NCI-H1417 (cell line): ENCODE results near the gene CD180.

Experiments used
- DNase-seq, 3 experiments: peaks; one replicate each; lab custom pipeline; 2025; lab: John Stamatoyannopoulos, UW

Gene CD180

GRCh38 chr5:67211926-67212325 lies 15.3 kb upstream of the CD180 start:
- DNase-seq = no peak

DNA sequence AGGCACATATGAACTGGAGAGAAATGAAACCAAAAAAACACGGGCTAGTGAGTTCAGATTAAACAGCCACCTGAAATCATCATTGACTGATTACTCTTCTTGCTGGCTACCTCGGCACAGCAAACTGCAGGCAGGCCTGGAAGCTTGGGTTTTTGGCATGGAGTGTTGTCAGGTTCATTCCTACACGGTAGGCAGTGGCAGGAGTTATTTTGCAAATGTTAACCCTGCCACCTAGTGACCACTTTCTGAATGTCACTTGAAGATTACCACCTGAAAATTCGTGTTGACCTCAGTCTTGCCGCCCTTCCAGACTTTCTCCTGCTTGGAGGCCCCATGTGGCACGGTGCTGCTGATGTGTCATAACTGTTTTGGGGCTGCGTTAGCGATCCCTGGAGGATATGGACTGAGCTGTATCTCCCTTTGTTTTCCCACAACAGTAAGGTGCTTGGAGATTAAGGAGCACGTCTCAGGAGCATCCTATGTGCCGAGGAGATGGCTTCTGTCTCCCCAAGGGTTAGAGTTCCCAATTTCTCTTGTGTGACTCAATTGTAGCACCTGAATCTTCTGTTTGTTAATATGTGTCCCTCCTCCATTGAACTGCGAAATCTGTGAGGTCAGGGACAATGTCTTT lies 12.7 kb upstream of the CD180 start:
- peak; percentile 48 to 82 (median 80) for DNase-seq

- no peak for DNase-seq
Observed at GRCh38 chr5:67208403-67208802, 11.8 kb upstream of the CD180 start.

DNA sequence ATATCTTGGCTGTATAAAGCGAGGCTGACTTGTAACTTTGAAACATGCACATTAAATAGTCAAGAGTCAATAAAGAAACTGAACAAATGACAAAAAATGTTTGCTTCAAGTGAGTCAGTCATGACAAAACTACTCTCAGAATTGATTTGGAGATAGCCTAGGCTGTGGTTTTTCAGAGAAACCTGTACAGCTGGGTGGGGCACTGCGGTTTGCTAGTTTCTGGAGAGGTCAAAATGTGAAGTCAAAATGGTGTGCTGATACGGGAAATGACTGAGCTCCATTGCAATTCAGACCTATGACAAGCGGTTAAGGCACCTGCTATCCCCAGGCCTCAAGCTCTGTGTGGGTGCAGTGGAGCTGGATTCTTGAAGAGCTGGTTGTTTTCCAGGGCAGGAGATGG lies 10.3 kb upstream of the CD180 start:
- peak in 1 of 3 experiments; percentile 76 for DNase-seq

- no peak for DNase-seq
Observed at GRCh38 chr5:67206461-67206860, 9.9 kb upstream of the CD180 start.

DNA sequence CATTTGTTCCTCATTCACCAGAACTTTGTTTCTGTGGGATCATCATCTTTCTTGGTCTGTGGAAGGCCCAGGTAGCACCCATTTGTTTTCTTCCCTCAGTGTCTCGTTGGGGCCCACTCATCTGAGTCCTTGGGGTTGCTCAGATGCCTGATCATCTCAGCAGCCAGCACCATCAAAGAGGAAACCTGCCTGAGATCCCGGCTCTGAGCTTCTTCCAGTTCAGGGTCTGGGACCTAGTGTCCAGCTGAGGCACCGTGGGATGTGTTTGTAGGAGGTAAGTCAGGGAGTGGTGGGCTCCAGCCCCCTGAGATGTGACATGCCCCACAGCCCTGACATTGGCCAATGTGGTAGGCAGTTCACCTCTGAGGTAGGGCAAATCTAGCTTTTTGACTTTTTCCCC lies 9.4 kb upstream of the CD180 start:
- DNase-seq = no peak

- peak in 1 of 3 experiments; percentile 2 for DNase-seq
Observed at GRCh38 chr5:67204821-67205220, 8.2 kb upstream of the CD180 start.

GRCh38 chr5:67203701-67204074 lies 7.1 kb upstream of the CD180 start:
- DNase-seq = peak in 1 of 3 experiments; percentile 65

DNA sequence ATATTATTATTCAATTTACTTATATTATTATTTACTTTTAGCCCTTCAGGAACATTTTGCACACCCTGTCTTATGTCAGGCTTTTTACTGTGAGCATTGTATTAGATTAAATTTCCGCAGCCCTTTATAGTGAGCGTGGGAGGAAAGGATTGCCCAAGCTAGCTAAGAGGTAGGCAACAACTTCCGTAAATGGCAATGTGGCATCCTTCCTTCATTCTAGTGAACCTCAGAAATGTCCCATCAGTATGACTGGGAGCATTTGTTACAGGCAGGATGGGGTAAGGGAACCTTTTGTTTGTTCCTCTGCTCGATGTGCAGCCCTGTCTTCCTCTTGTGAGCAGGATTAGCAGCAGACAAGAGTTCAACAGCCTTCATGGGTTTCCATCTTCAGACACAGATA lies 6.2 kb upstream of the CD180 start:
- DNase-seq = no peak

DNA sequence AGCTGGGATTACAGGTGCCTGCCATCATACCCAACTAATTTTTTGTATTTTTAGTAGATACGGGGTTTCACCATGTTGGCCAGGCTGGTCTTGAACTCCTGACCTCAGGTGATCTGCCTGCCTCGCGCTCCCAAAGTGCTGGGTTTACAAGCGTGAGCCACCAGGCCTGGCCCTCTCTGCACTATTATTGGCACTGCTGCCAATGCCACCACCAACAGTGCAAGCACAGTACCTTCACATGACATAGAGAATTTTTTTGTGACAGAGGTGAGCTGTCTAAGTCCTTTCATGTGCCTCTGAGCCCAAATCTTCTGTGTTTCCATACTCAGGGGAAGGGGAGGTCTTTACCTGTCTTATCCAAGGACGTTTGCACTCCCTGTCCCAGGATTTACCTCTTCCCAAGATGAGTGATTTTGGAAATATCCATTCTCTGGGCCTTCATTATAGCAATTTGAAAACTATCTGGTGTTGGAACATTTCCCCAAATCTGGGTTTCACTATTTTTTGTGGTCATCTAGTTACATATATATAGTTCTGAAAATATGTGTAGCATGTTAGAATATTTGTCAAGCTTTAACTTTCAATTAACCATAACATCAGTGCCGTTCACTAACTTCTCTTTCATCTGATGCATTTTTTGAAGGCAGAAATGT lies 5.4 kb upstream of the CD180 start:
- DNase-seq = no peak

DNA sequence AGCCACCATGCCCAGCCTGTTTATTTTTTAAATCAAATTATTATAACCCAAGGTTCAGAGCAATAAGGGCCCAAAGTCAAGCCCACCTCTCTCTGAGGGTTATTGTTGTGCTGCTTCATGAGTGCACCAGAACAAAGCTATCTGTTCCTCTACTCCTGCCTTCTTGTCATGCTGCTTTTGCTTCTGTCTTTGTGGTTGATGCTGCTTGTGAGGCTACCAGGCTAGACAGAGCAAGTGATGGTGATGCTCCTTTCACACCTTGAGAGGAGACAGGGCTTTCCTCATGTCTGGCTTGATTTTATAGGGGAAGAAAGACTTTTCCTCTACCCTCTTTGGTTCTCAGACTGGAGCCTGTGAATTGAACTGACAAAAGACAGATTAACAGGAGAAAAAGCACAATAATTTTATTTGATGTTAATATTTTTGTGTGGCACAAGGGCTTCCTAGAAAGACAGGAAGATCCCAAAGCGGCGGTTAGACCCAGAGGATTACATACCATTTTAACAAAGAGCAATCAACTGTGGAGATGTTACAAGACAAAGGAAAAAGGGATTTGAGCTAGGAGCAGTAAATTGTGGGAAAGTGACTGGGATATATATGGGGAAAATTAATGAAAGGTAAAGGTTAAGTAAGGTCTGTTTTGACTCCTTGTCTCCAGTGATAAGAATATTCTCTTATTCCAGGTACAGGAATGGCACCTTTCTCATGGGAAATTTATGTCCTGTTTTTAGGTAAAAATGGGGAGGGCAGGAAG lies 4.4 kb upstream of the CD180 start:
- DNase-seq = no peak

- DNase-seq = no peak
Observed at GRCh38 chr5:67199859-67200258, 3.3 kb upstream of the CD180 start.

- no peak for DNase-seq
Observed at GRCh38 chr5:67198917-67199316, 2.3 kb upstream of the CD180 start.

- no peak for DNase-seq
Observed at GRCh38 chr5:67197536-67197935, 937 bp upstream of the CD180 start.

DNA sequence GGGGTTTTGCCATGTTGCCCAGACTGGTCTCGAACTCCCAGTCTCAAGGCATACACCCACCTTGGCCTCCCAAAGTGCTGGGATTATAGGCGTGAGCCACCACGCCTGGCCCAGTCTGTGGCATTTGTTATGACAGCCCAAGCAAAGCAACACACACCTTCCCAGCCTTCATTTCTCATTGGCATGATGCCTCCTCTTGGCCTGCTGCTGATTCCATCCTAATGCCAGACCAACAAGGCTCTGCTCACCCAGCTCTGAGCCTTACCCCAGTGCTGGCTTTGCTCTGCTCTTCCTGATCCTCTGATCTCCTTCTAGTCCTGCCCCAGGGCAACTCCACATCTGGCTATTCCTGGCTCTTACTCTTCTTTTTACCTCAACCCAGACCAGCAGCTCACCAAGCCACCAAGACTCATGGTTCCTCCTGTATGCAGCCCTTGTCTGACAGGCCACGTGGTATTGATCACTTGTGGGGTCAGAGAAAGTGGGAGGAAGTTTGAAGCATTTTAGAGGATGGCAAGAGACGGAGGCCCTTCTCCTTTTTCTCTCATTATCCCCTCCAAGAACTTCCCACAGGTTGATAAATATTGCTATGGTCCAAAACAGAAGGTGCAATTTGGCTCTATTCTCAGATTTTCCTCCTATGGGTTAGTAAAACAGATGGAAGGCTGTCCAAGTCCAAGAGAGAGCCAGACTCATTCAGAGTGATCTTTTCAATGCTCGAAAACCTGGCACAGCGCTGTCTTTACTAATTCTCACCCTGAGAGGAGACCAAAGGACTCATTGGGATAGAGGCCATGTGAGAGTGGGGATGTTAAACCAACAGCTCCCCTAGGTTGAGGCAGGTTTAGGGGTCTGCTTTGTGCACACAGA lies 958 bp downstream of the CD180 start:
- DNase-seq = no peak

- no peak for DNase-seq
Observed at GRCh38 chr5:67194166-67194565, 2.4 kb downstream of the CD180 start.

DNA sequence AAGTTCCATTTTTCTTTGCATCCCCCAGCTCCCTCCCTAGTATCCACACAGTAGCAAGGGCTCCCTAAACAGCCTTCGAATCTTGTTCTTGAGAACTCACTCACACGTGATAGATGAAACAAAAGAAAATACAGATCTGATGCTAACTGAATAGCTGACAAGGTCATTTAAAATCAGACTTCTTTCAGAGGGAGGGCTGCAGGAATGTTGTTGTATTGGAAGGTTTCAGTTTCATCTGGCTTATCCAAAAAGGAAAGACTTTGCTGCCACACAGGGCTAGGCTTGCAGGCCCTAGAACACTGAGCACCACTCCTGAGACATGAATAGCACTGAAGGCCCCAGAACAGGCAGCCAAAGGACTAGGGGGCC lies 3.2 kb downstream of the CD180 start:
- no peak for DNase-seq

- no peak for DNase-seq
Observed at GRCh38 chr5:67192719-67193438, 3.7 kb downstream of the CD180 start.

GRCh38 chr5:67190861-67191260 lies 5.7 kb downstream of the CD180 start:
- no peak for DNase-seq

DNA sequence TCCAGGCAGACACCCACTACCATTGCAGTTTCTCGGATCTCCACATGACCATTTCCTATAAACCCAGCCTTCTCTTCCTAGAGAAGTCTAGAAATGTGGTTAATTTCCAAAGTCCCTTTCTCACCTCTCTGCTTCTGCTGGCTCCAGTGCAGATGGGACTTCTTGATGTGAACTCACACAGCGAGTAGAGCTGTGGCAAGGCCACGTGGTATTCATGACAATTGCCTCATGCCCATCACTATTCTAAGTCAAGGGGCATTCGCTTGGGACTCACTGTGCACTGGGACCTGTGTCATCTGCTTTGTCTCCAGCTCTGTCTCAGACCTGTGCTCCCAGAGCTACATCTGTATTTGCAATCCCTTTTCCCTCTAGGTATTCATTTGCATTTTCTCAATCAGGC lies 6.2 kb downstream of the CD180 start:
- no peak for DNase-seq

DNA sequence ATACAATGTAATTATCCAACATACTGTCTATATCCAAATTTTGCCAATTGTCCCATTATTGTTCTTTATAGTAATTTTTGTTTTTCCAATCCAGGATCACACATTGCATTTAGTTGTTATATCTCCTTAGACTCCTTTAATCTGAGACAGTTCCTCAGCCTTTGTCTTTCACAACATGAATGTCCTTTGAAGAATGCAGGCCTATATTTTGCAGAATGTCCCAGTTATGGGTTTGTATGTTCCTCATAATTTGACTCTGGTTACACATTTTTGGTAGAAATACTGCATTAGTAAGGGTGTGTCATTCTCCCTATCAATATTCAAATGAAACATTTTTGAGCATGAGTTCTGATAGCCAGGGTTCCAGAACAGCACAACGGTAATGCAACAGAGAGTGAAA lies 6.7 kb downstream of the CD180 start:
- no peak for DNase-seq

DNA sequence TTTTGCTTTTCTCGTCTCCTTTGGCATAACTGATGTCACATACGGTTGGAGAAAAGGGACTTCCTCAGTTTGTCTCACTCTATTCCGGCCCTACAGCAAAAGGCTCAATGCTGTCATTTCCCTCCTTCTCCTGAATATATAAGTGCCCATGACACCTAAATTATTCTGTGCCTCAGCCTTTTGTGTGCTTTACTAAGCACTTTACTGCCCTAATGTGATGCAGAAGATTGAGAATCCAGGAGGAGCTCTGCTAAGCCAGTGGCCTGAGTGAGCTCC lies 7.6 kb downstream of the CD180 start:
- peak in 1 of 3 experiments; percentile 11 for DNase-seq
